ENCODE measurements around the gene GID8. TPM values are rescaled to one million over a fixed set of nuclear protein-coding genes. Genes with fewer than 3 reads are reported as not detected.

The GID8 gene
- polyA plus RNA-seq, 1 of the 3 experiments (the other 2 are of a cell fraction): 18.1 TPM

DNA sequence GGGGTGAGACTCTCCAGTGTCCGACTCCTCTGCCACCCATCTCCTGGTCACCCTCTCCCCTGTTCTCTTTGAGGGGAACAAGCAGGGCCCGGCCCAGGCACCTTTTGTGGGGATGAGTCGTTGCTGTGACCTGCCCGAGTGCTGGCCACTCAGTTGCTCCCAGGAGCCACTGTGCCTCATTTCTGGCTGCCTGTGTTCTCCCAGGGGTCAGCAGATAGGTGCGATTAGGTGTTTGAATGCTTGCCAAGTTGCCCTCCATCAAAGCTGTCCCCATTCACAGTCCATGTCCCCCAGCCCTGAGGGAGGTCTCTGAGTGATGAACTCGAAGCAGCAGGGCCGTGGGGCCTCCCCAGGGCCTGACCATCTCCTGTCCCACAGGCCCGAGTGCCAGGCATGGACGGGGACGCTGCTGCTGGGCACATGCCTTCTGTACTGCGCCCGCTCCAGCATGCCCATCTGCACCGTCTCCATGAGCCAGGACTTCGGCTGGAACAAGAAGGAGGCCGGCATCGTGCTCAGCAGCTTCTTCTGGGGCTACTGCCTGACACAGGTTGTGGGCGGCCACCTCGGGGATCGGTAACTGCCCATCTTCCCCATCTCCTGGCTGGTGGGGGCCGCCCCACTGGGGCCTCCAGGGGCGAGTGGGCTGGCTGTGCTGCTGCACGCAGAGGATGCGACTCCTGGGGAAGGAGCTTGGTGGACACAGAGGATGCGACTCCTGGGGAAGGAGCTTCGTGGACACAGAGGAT, 18.6 kb downstream of the GID8 start:
- 67% methylated on average over 18 of the region's 25 CpGs for WGBS (ENCODE audit: low lambda C conversion rate)
- POLR2A ChIA-PET: no interaction called here
- H4K20me1 ChIP-seq (ENCODE audit: insufficient read depth): no peaks in the 10 kb centered on the region

More for the DNA sequence above, 18.6 kb downstream of the GID8 start:
- Histone ChIP-seq H3K9me2 (no peaks in the 10 kb centered on the region), H3K36me3 (replicated peaks in 1 of 2; ENCODE audit: control insufficient read depth in 1 of 2, insufficient read depth in 2 of 2, low read length in 1 of 2) (no peaks in the 10 kb centered on the region), H3K4me2 (no peak overlapping the region), H3K27me3 (ENCODE audit: insufficient read depth) (no peaks in the 10 kb centered on the region), H3K27ac (ENCODE audit: low read depth in 2 of 2, low read length in 1 of 2) (no peak overlapping the region), H3K4me3 (ENCODE audit: low read depth in 2 of 2, low read length in 1 of 2) (no peak overlapping the region), H2AFZ (ENCODE audit: low read depth) (no peak overlapping the region), H3K4me1 (ENCODE audit: control insufficient read depth in 1 of 2, insufficient read depth in 2 of 2, low read depth in 1 of 2, low read length in 1 of 2) (no peaks in the 10 kb centered on the region; a peak in 1 of 4 replicates), H3K9me3 (no peaks in the 10 kb centered on the region), H3K79me2 (ENCODE audit: insufficient read depth) (no peaks in the 10 kb centered on the region), H3F3A (replicated peaks; ENCODE audit: insufficient read depth) (no peaks in the 10 kb centered on the region), H3K9ac (no peak overlapping the region)
- peak; percentile 21 for DNase-seq
- no peak for TF ChIP-seq GATA2 (CRISPR knock-in tag; IDR thresholded peaks at IDR 0.05)
- TF ChIP-seq FOSL2 (IDR thresholded peaks at IDR 0.05; ENCODE audit: borderline replicate concordance, low read depth): no peak
- TF ChIP-seq, protein P1, sequence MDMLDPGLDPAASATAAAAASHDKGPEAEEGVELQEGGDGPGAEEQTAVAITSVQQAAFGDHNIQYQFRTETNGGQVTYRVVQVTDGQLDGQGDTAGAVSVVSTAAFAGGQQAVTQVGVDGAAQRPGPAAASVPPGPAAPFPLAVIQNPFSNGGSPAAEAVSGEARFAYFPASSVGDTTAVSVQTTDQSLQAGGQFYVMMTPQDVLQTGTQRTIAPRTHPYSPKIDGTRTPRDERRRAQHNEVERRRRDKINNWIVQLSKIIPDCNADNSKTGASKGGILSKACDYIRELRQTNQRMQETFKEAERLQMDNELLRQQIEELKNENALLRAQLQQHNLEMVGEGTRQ (IDR thresholded peaks at IDR 0.05; ENCODE audit: borderline replicate concordance, low read depth, low read length): no peak
- TF ChIP-seq, protein P2, sequence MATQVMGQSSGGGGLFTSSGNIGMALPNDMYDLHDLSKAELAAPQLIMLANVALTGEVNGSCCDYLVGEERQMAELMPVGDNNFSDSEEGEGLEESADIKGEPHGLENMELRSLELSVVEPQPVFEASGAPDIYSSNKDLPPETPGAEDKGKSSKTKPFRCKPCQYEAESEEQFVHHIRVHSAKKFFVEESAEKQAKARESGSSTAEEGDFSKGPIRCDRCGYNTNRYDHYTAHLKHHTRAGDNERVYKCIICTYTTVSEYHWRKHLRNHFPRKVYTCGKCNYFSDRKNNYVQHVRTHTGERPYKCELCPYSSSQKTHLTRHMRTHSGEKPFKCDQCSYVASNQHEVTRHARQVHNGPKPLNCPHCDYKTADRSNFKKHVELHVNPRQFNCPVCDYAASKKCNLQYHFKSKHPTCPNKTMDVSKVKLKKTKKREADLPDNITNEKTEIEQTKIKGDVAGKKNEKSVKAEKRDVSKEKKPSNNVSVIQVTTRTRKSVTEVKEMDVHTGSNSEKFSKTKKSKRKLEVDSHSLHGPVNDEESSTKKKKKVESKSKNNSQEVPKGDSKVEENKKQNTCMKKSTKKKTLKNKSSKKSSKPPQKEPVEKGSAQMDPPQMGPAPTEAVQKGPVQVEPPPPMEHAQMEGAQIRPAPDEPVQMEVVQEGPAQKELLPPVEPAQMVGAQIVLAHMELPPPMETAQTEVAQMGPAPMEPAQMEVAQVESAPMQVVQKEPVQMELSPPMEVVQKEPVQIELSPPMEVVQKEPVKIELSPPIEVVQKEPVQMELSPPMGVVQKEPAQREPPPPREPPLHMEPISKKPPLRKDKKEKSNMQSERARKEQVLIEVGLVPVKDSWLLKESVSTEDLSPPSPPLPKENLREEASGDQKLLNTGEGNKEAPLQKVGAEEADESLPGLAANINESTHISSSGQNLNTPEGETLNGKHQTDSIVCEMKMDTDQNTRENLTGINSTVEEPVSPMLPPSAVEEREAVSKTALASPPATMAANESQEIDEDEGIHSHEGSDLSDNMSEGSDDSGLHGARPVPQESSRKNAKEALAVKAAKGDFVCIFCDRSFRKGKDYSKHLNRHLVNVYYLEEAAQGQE (IDR thresholded peaks at IDR 0.05; ENCODE audit: low read depth, low read length): no peak
- no peak for TF ChIP-seq ELF1 (IDR thresholded peaks at IDR 0.05)
- TF ChIP-seq SIN3A (IDR thresholded peaks at IDR 0.05; ENCODE audit: borderline replicate concordance, low read depth, low read length): no peak
- TF ChIP-seq RAD21 (IDR thresholded peaks at IDR 0.05; ENCODE audit: low read length): no peak
- no peak for TF ChIP-seq NFIC (IDR thresholded peaks at IDR 0.05; ENCODE audit: borderline replicate concordance)
- no peak for TF ChIP-seq FOXJ3 (CRISPR knock-in tag; IDR thresholded peaks at IDR 0.05)
- no peak for TF ChIP-seq JUND (IDR thresholded peaks at IDR 0.05)
- no peak for TF ChIP-seq MXI1 (IDR thresholded peaks at IDR 0.05; ENCODE audit: low read depth, low read length)
- CTCF ChIA-PET: interaction anchor here (0.9 to 1.7 kb wide), 5 partner anchors 9 to 53 kb away, joined by 3 to 8 read pairs (median 3); no protein-coding TSS in a partner anchor

Data from SK-N-SH (cell line).